Body of pancreas (tissue), 4 donors: ENCODE data around the gene ADCY7. TPM values are rescaled to one million over a fixed set of nuclear protein-coding genes. Genes with fewer than 3 reads are reported as not detected.

Experiments
- ATAC-seq: fragments of 150-250 bp; one replicate; pipeline ENCODE4 v1.9.1; 2016
- DNase-seq, 4 donors: peaks; one replicate each; pipeline ENCODE4 v3.0.0-alpha.2; 2019
- H3K27ac ChIP-seq, 4 donors: fragments of 200-600 bp; sonication (generic); 1 replicate in 3 of 4; 2 replicates in 1 of 4; pipeline versions ENCODE4 v1.5.1 to v1.6.1; 2016 to 2019; ENCODE audit warnings: mild to moderate bottlenecking in 1 of 4, mixed read lengths in 1 of 4, moderate library complexity in 1 of 4
- H3K27me3 ChIP-seq, 2 donors: fragments of 200-600 bp; sonication (generic); one replicate each; pipeline ENCODE4 v1.6.0; 2016; ENCODE audit warnings: mild to moderate bottlenecking in 1 of 2
- H3K36me3 ChIP-seq, 2 donors: fragments of 200-600 bp; sonication (generic); replicated peaks in 1 of 2; 2 replicates each; pipeline ENCODE4 v1.5.1; 2016; ENCODE audit warnings: low read depth in 2 of 2; ENCODE audit not compliant: insufficient read depth in 1 of 2
- H3K4me1 ChIP-seq: fragments of 200-600 bp; sonication (generic); one replicate; pipeline ENCODE4 v1.6.0; 2016
- H3K4me3 ChIP-seq, 2 donors: fragments of 200-600 bp; sonication (generic); 1 replicate in 1 of 2; 2 replicates in 1 of 2; pipeline ENCODE4 v1.5.1; 2016 to 2019
- H3K9me3 ChIP-seq, 3 donors: fragments of 200-600 bp; sonication (generic); 1 replicate in 2 of 3; 2 replicates in 1 of 3; pipeline ENCODE4 v1.5.1; 2016
- POLR2A ChIP-seq, 3 donors: fragments of 450-650 bp; IDR thresholded peaks; one replicate each; pipeline ENCODE4 v1.6.1; 2016; ENCODE audit warnings: antibody characterized with exemption in 3 of 3, mild to moderate bottlenecking in 2 of 3
- WGBS, 2 donors: methylation state at CpG; one replicate each; pipeline ENCODE4 v1.1.5; 2017; 5-methylcytosine and 5-hydroxymethylcytosine counted together
- intact Hi-C: fragments of 100-400 bp; cut with DNase I; formaldehyde crosslinking; loops from one replicate; pipeline ENCODE4 v1.15.1; 2023
- total RNA-seq, 2 donors: library from RNA; depleted of rRNA; stranded (reverse); fragments of >200 nt; gene quantifications; one replicate each; pipeline ENCODE4 v1.1.0, GENCODE V29; 2016
- TF ChIP-seq, protein P1 (sequence below), 7 experiments: fragments of 450-650 bp in 4 of 7; fragments of 200-600 bp in 3 of 7; sonication (generic) in 3 of 7; IDR thresholded peaks; one replicate each; pipeline ENCODE4 v1.5.1; 2016 to 2019; ENCODE audit warnings: antibody characterized with exemption in 7 of 7

ADCY7 gene
- total RNA-seq, 2 donors from 2014 or later: 4.9 to 8.6 TPM

DNA sequence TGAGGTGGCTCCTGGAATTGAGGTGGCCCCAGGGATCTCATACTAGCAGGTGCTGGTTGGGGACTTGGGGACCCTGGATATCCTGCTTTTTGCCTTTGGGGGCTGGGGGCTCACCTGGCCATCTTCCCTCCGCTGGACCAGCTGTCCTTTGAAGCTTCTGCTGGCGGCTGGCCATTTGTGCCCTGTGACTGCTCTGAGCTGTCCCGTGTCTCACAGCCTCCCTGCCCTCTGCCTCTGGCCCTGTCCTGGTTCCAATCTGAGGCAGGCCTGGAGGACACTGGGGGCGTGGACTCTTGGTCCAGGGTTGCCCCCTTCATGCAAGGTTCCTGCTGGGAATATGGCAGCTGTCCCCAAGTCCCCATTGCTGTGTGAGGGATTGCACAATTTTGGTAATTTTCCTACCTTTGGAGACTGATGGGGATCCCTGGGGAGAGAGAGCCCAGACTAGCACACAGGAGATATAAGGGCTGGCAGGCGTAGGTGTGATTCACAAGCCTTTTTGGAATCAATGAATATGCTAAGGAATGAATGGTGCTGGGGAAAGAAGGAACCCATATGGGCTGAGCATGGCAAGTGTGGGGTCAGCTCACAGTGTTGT is 19.2 kb downstream of the ADCY7 start:
- no peak overlapping the region for H3K4me3 ChIP-seq
- no peaks in the 10 kb centered on the region for H3K27me3 ChIP-seq
- ATAC-seq: no peak
- TF ChIP-seq, protein P1, sequence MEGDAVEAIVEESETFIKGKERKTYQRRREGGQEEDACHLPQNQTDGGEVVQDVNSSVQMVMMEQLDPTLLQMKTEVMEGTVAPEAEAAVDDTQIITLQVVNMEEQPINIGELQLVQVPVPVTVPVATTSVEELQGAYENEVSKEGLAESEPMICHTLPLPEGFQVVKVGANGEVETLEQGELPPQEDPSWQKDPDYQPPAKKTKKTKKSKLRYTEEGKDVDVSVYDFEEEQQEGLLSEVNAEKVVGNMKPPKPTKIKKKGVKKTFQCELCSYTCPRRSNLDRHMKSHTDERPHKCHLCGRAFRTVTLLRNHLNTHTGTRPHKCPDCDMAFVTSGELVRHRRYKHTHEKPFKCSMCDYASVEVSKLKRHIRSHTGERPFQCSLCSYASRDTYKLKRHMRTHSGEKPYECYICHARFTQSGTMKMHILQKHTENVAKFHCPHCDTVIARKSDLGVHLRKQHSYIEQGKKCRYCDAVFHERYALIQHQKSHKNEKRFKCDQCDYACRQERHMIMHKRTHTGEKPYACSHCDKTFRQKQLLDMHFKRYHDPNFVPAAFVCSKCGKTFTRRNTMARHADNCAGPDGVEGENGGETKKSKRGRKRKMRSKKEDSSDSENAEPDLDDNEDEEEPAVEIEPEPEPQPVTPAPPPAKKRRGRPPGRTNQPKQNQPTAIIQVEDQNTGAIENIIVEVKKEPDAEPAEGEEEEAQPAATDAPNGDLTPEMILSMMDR (IDR thresholded peaks at IDR 0.05): no peak
- TF ChIP-seq POLR2A (IDR thresholded peaks at IDR 0.05): no peak
- no peaks in the 10 kb centered on the region for H3K36me3 ChIP-seq
- intact Hi-C loops: no loop called here
- no peak overlapping the region for H3K27ac ChIP-seq
- no peaks in the 10 kb centered on the region for H3K9me3 ChIP-seq
- WGBS, 2 donors: 88 to 90% methylated on average over 1 to 5 of the region's 5 CpGs
- H3K4me1 ChIP-seq: no peaks in the 10 kb centered on the region
- DNase-seq: no peak

- Histone ChIP-seq H3K27ac (no peak overlapping the region), H3K9me3 (no peaks in the 10 kb centered on the region), H3K36me3 (no peaks in the 10 kb centered on the region), H3K4me3 (no peak overlapping the region), H3K4me1 (no peaks in the 10 kb centered on the region), H3K27me3 (no peaks in the 10 kb centered on the region)
- ATAC-seq (no peak), DNase-seq (no peak)
- intact Hi-C loops: no loop called here
- 92% methylated on average over 3 of the region's 3 CpGs for WGBS, 2 donors
- TF ChIP-seq, protein P1 (IDR thresholded peaks at IDR 0.05): no peak
These were observed 20.3 kb downstream of the ADCY7 start for GRCh38 chr16:50286681-50287080.

DNA sequence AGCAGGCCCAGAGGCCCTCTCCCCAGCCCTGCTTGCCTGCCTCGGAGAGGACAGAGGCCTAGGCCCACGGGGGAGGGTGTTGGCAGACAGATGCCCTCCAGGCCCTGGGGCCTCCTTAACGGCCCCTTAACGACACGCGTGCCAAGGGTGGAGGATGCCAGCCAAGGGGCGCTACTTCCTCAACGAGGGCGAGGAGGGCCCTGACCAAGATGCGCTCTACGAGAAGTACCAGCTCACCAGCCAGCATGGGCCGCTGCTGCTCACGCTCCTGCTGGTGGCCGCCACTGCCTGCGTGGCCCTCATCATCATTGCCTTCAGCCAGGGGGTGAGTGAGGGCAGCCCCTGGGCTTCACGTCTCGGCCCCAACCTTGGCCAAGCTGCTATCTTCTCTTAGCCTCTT is 21.7 kb downstream of the ADCY7 start:
- Histone ChIP-seq H3K4me3 (no peak overlapping the region), H3K4me1 (no peaks in the 10 kb centered on the region), H3K27ac (no peak overlapping the region), H3K9me3 (no peaks in the 10 kb centered on the region), H3K36me3 (no peaks in the 10 kb centered on the region), H3K27me3 (no peaks in the 10 kb centered on the region)
- ATAC-seq: no peak
- WGBS, 2 donors: 90 to 98% methylated on average over 6 to 8 of the region's 17 CpGs
- no peak for TF ChIP-seq POLR2A (IDR thresholded peaks at IDR 0.05)
- TF ChIP-seq, protein P1 (IDR thresholded peaks at IDR 0.05): no peak
- DNase-seq: no peak
- intact Hi-C loops: no loop called here

GRCh38 chr16:50288920-50289319 is 22.6 kb downstream of the ADCY7 start:
- no peaks in the 10 kb centered on the region for H3K27me3 ChIP-seq
- no peaks in the 10 kb centered on the region for H3K4me1 ChIP-seq
- DNase-seq (no peak), ATAC-seq (no peak)
- intact Hi-C loops: no loop called here
- H3K9me3 ChIP-seq: no peaks in the 10 kb centered on the region
- TF ChIP-seq POLR2A (IDR thresholded peaks at IDR 0.05): no peak
- TF ChIP-seq, protein P1 (IDR thresholded peaks at IDR 0.05): no peak
- 77 to 81% methylated on average over 3 of the region's 3 CpGs for WGBS, 2 donors
- H3K27ac ChIP-seq: no peak overlapping the region
- no peak overlapping the region for H3K4me3 ChIP-seq
- no peaks in the 10 kb centered on the region for H3K36me3 ChIP-seq
